ENCODE measurements around the gene THBS2.
"Not testable (repeated sequence)": the region's sequence is repeated elsewhere in the genome, so short reads cannot be mapped to it uniquely, and the experiment has no call there.

THBS2 gene

DNA sequence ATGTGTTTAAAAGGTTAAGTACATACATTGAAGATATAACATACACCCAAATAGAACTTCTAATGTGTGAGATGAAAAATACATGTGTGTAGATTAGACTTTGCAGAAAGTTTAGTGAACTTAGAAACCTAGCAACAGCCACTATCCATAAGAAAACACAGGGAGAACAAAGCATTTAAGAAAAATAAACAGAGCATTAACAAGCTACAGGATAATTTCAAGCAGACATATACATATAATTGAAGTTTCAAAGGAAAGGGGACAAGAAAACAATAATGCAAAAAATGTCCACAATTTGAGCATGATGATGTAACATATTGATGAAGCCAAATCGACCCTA lies 18.2 kb upstream of the THBS2 start:
- no peak for DNase-seq (ENCODE audit: low spot score)

DNA sequence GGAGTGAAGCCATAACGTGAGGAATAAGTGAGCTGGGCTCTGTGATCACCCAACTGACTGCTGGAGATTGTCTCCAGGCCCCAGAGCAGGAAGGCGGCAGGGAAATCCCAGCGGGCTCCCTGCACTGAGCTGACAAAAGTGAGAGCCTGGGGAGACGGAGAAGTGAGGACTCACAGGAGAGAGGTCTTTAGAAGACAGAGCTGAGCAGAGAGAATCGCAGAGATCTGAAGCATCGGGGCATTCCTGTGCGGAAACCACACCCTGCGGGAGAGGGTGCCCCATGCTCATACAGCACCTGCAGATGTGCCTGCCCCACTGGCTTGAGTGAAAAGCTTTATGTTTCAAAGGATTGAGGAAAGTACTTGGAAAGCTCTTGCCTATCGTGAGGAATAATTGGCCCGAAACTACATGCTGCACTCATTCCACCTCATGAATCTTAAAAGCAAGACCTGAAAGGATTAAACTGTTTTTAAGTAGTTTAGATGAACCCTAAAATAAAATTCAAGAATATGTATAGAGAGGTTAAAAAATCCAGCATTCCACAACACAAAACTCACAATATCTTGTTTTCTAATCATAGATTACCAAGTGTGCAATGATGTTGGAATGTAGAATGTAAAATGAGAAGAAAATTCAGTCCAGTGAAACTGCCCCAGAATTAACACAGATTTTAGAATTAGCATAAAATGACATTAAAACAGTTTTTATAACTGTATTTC lies 17.7 kb upstream of the THBS2 start:
- no peak for DNase-seq (ENCODE audit: low spot score)

DNA sequence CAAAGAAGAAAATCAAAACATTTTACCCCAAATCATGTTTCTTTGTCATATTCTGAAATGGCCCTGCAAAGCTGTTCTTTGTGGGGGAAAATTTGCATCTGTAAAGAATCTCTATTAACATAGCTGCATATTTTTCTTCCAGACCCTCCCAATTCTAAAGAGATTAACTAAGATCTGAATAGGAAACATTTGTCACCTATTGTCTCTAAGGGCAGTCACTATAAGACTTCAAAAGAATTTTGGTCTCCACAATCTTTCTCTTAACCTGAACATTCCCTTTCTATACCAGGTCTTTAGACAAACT lies 16.4 kb upstream of the THBS2 start:
- DNase-seq (ENCODE audit: low spot score) = not testable (repeated sequence)

DNA sequence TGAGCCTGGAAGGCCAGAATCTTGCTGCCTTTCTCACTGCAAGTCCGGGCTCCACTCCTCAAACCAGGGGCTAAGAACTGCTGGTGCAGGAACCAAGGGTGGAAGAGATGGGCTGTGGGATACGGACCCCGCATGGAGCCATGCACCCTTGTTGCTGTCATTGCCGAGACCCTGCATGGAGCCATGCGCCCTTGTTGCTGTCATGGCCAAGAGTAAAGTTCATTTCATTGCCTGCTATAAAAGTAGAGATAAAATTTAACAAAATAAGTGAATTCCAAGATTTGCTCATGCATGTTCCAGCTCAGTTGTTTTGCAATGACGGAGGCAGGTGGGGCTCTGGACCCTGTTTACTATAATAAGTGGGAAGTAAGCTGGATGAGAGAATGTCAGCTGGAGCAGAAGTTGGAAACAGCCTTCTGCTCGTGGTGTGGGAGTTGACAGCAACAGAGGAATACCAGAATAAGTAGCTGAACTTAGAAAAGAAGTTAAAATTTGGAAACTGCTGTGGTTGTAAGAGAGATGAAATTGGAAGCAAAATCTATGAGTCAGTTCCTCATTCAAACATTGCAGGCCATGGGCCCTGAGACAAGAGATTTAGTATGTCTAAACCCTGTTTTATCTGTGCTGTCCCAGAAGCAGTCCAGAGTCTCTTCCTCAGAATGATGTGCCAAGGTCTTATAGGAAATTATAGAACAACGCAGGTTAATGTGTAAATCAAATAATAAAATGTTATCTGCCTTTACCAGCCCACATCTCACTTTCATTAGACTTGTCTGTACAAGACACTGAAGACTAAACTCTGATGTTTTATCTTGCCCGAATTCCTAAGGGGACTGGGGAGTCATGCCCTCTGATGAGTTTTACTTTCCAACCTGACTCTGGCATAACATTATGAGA lies 15.8 kb upstream of the THBS2 start:
- DNase-seq (ENCODE audit: low spot score) = no peak

DNA sequence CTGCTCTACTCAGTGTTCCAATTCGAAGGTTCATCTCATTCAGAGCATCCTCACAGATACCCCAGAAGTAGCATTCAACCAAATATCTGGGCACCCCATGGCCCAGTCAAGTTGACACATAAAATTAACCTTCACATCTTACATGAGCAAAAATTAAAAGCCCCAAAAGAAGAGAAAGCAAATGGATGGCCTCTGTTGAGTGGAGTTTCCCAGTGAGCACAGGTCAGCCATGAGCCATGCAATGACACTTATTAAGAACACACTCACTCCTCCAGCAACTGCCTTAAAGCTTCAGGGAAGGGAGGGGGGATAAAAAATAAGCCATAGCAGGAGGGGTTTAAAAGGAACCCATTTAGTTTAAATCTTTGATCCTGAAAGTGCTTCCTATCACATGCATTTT lies 14.6 kb upstream of the THBS2 start:
- DNase-seq (ENCODE audit: low spot score) = no peak

GRCh38 chr6:169266746-169267591 lies 13.3 kb upstream of the THBS2 start:
- DNase-seq (ENCODE audit: low spot score) = no peak

DNA sequence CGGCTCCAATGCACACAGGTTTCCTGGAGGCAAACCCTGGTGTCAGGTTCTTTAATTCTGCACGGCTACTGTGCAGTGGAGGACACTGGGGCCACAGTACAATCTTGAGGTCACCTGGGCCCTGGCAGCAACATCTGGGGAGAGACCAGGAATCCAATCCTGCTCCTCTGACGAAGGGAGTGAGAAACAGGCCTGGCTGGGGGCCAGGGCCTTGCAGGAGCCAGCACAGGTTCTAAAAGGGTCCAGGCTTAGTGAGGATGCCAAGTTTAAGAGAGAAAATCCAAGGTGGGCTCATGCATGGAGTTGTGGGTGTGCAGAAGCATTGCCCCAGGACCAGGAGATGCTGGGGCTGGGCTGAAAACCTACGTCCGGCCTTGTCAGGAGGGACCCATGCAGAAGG lies 12.6 kb upstream of the THBS2 start:
- DNase-seq (ENCODE audit: low spot score) = no peak

- DNase-seq (ENCODE audit: low spot score) = peak; percentile 37
Observed at GRCh38 chr6:169265486-169266131, 12.0 kb upstream of the THBS2 start.

DNA sequence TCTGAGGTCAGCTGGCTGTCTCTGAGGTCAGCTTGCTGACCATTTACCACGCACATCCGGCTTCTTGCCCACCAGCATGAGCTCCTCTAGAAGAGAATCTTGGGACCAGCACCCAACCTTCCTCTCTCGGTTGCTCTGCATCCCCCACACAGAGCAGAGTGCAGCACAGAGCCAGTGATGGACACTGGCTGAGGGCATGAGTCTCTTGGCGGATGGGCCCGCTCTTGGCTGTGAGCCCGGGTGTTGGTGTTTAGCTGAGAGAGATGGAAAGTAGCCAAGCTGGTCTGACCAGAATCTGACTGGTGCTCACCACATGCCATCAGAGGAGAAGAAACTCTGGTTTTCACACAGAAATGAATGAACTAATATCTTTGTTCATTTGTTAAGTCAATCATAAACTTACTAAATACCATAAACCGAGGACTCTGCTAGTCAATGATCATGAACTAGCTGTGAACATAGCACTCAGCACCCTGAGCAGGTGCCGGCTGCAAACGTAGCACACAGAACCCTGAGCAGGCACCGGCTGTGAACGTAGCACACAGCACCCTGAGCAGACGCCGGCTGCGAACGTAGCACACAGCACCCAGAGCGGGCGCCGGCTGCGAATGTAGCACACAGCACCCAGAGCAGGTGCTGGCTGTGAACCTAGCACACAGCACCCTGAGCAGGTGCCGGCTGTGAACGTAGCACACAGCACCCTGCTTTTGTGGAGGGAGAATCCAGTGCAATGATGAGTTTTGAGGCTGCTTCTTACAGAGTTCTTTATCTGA lies 10.4 kb upstream of the THBS2 start:
- DNase-seq (ENCODE audit: low spot score) = peak; percentile 56

- DNase-seq (ENCODE audit: low spot score) = no peak
Observed at GRCh38 chr6:169263374-169263773, 9.7 kb upstream of the THBS2 start.

- not testable (repeated sequence) for DNase-seq (ENCODE audit: low spot score)
Observed at GRCh38 chr6:169262602-169263001, 9.0 kb upstream of the THBS2 start.

DNA sequence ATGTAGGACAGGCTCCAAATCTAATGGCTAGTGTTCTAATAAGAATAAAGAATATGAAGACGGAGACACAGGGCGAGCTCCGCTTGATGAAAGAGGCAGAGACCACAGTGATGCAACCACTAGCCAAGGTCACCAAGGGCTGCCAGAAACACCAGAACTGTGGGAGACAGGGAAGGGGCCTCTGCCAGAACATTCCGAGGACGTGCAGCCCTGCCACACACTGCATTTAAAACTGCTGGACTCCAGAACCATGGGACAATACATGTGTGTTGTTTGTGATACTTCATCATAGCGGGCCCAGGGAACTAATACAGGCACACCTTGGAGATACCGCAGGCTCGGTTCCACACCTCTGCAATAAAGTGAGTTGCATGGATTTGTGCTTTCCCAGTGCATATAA lies 2.9 kb upstream of the THBS2 start:
- DNase-seq (ENCODE audit: low spot score) = no peak

GRCh38 chr6:169256061-169256460 lies 2.4 kb upstream of the THBS2 start:
- no peak for DNase-seq (ENCODE audit: low spot score)

DNA sequence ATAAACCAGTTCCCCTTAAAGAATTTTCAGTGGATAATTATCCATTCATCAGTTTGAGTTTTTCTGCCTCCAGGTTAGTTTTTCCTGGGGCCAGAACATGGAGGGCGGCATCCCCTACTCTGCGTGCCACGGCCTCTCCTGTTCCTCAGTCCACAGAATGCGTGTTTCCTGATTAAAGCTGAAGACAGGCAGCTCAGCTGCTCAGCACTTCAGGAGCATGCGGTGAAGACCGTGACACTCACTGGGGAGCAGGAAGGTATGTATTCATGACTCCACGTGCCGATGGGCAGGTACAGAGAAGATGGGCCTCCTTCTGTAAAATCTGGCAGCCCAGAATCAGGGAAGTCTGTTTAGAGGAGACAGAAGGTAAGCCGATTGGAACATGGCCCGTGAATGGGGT lies 2.0 kb upstream of the THBS2 start:
- no peak for DNase-seq (ENCODE audit: low spot score)

DNA sequence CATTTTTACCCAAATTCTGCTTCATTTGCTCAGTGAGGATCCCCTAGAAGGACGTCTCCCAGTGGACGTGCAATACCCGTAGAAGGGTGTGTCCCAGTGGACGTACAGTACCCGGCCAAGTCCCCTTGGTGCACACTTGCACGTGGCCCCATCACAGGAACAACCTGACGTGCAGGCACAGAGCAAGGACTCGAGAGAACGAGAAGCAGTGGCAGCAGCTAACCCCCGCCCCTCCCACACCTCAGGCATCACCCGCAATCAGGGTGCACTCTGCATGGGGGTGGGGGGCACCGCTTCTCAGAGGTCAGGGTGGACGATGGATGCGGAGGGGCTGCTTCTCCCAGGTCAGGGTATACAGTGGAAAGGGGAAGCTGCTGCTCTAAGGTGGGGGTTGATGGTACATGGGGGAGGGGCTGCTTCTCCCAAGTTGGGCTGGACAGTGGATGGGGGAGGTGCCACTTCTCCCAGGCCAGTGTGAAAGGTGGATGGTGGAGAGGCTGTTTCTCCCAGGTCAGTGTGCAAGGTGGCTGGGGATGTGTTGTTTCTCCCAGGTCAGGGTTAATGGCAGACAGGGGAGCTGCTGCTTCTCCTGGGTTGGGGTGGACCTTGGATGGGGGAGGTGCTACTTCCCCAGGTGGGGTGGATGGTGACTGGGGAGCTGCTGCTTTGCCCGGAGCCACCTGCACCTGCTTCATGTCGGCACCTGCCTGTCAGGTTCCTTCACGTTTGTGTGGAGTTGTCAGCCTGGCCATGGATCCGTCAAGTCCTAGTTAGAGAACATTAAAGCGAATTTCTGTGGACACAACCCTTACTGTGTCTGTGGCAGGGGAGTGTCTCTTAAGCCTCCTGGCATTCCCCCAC lies 1.0 kb upstream of the THBS2 start:
- no peak for DNase-seq (ENCODE audit: low spot score)

GRCh38 chr6:169252505-169253189 lies 999 bp downstream of the THBS2 start:
- DNase-seq (ENCODE audit: low spot score) = no peak

GRCh38 chr6:169251822-169252504 lies 1.7 kb downstream of the THBS2 start:
- DNase-seq (ENCODE audit: low spot score) = no peak

GRCh38 chr6:169251371-169251802 lies 2.3 kb downstream of the THBS2 start:
- peak; percentile 72 for DNase-seq (ENCODE audit: low spot score)

- DNase-seq (ENCODE audit: low spot score) = peak; percentile 92
Observed at GRCh38 chr6:169250660-169251059, 3.0 kb downstream of the THBS2 start.
